ENCODE data around the gene TOB2. TPM values are rescaled to one million over a fixed set of nuclear protein-coding genes. Genes with fewer than 3 reads are reported as not detected.

TOB2 gene
- total and polyA plus RNA-seq, 9 of the 15 experiments (the other 6 are each of a cell fraction or from before 2014, with no cell fraction given): 3.3 to 20.5 (median 7.3) TPM

GRCh38 chr22:41446639-41447434, at the start of gene TOB2 (continued):
- TF ChIP-seq ZFX (CRISPR knock-in tag; IDR thresholded peaks at IDR 0.05) (peak; percentile 85), ZNF408 (CRISPR knock-in tag; IDR thresholded peaks at IDR 0.05; ENCODE audit: low read depth) (no peak), CREM (IDR thresholded peaks at IDR 0.05; ENCODE audit: low read depth) (peak; percentile 91), GATAD2A (IDR thresholded peaks at IDR 0.05) (0 out of 2 replicates have a peak, but pooled peaks have one; percentile 66), RBM25 (IDR thresholded peaks at IDR 0.05; ENCODE audit: low read depth, low read length, severe bottlenecking) (no peak), HDAC8 (tag; IDR thresholded peaks at IDR 0.05) (no peak), NUFIP1 (IDR thresholded peaks at IDR 0.05; ENCODE audit: partially characterized antibody) (no peak), HNRNPK (IDR thresholded peaks at IDR 0.05; ENCODE audit: low read depth, low read length, poor library complexity, severe bottlenecking) (no peak), TFE3 (CRISPR knock-in tag; IDR thresholded peaks at IDR 0.05) (no peak), SPI1 (IDR thresholded peaks at IDR 0.05; ENCODE audit: borderline replicate concordance, low read depth, low read length) (no peak), MXI1 (IDR thresholded peaks at IDR 0.05; ENCODE audit: low read depth, low read length) (no peak), NFXL1 (CRISPR knock-in tag; IDR thresholded peaks at IDR 0.05) (no peak), THRAP3 (IDR thresholded peaks at IDR 0.05; ENCODE audit: borderline replicate concordance) (no peak), TCF7 (IDR thresholded peaks at IDR 0.05; ENCODE audit: borderline replicate concordance) (no peak), ZSCAN29 (IDR thresholded peaks at IDR 0.05) (no peak), EZH2 (IDR thresholded peaks at IDR 0.05; ENCODE audit: borderline replicate concordance, low read depth, low read length) (no peak), POU5F1 (IDR thresholded peaks at IDR 0.05; ENCODE audit: borderline replicate concordance, low read depth, low read length, partially characterized antibody) (no peak), TCFL5 (CRISPR knock-in tag; conservative IDR thresholded peaks at IDR 0.05) (no peak), ZNF280A (IDR thresholded peaks at IDR 0.05; ENCODE audit: low read depth, partially characterized antibody) (no peak)
- TF ChIP-seq, protein P1, sequence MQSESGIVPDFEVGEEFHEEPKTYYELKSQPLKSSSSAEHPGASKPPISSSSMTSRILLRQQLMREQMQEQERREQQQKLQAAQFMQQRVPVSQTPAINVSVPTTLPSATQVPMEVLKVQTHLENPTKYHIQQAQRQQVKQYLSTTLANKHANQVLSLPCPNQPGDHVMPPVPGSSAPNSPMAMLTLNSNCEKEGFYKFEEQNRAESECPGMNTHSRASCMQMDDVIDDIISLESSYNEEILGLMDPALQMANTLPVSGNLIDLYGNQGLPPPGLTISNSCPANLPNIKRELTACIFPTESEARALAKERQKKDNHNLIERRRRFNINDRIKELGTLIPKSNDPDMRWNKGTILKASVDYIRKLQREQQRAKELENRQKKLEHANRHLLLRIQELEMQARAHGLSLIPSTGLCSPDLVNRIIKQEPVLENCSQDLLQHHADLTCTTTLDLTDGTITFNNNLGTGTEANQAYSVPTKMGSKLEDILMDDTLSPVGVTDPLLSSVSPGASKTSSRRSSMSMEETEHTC (IDR thresholded peaks at IDR 0.05): 0 out of 2 replicates have a peak, but pooled peaks have one; percentile 30
- TF ChIP-seq, protein P2, sequence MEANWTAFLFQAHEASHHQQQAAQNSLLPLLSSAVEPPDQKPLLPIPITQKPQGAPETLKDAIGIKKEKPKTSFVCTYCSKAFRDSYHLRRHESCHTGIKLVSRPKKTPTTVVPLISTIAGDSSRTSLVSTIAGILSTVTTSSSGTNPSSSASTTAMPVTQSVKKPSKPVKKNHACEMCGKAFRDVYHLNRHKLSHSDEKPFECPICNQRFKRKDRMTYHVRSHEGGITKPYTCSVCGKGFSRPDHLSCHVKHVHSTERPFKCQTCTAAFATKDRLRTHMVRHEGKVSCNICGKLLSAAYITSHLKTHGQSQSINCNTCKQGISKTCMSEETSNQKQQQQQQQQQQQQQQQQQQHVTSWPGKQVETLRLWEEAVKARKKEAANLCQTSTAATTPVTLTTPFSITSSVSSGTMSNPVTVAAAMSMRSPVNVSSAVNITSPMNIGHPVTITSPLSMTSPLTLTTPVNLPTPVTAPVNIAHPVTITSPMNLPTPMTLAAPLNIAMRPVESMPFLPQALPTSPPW (CRISPR knock-in tag; IDR thresholded peaks at IDR 0.05): peak; percentile 93

All from K562 (cell line).